OCI-M2 (cell line): Measurements from ENCODE around the gene UTF1.
"Not testable (repeated sequence)": the region's sequence is repeated elsewhere in the genome, so short reads cannot be mapped to it uniquely, and the experiment has no call there.

ENCODE experiments used
- DNase-seq: peaks from one replicate; lab custom pipeline; 2025; ENCODE audit not compliant: unreplicated experiment; lab: John Stamatoyannopoulos, UW

The UTF1 gene

GRCh38 chr10:133262696-133263095, 32.7 kb downstream of the UTF1 start:
- no peak for DNase-seq

- DNase-seq = no peak
Measured at GRCh38 chr10:133263674-133264073, 33.7 kb downstream of the UTF1 start.

- no peak for DNase-seq
Measured at GRCh38 chr10:133264461-133264860, 34.4 kb downstream of the UTF1 start.

GRCh38 chr10:133265052-133265451, 35.0 kb downstream of the UTF1 start:
- not testable (repeated sequence) for DNase-seq

- no peak for DNase-seq
Measured at GRCh38 chr10:133266056-133266795, 36.2 kb downstream of the UTF1 start.

- DNase-seq = no peak
Measured at GRCh38 chr10:133267293-133267692, 37.3 kb downstream of the UTF1 start.

- DNase-seq = no peak
Measured at GRCh38 chr10:133267829-133268228, 37.8 kb downstream of the UTF1 start.

- DNase-seq = no peak
Measured at GRCh38 chr10:133268532-133268931, 38.5 kb downstream of the UTF1 start.

- DNase-seq = no peak
Measured at GRCh38 chr10:133269367-133269766, 39.4 kb downstream of the UTF1 start.

- no peak for DNase-seq
Measured at GRCh38 chr10:133270204-133270603, 40.2 kb downstream of the UTF1 start.

GRCh38 chr10:133270773-133271297, 40.8 kb downstream of the UTF1 start:
- no peak for DNase-seq

GRCh38 chr10:133271521-133272300, 41.7 kb downstream of the UTF1 start:
- no peak for DNase-seq

- DNase-seq = no peak
Measured at GRCh38 chr10:133272301-133272963, 42.4 kb downstream of the UTF1 start.

- DNase-seq = no peak
Measured at GRCh38 chr10:133272964-133273420, 43.0 kb downstream of the UTF1 start.

GRCh38 chr10:133273534-133274143, 43.6 kb downstream of the UTF1 start:
- DNase-seq = no peak

- DNase-seq = no peak
Measured at GRCh38 chr10:133274751-133275683, 45.0 kb downstream of the UTF1 start.

GRCh38 chr10:133275684-133276092, 45.7 kb downstream of the UTF1 start:
- DNase-seq = no peak

- no peak for DNase-seq
Measured at GRCh38 chr10:133276100-133276434, 46.0 kb downstream of the UTF1 start.

- no peak for DNase-seq
Measured at GRCh38 chr10:133276435-133277201, 46.6 kb downstream of the UTF1 start, which contains the start of gene ADAM8. Gene ADAM8 (minus strand): TSS chr10:133276868. CDS start chr10:133276817, 51 bp downstream.
